DMS 273 treated with DMSO at 0.1 percent for 48 hours (cell line): ENCODE data around the gene VPREB3.

Experiments used
- DNase-seq: peaks from one replicate; lab custom pipeline; 2025; lab: John Stamatoyannopoulos, UW

VPREB3 gene, protein sequence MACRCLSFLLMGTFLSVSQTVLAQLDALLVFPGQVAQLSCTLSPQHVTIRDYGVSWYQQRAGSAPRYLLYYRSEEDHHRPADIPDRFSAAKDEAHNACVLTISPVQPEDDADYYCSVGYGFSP

GRCh38 chr22:23754220-23754919, at the start of gene VPREB3:
TSS of gene VPREB3 (minus strand) at chr22:23754425. CDS start at chr22:23754363, 62 bp downstream.
- DNase-seq: no peak

GRCh38 chr22:23803001-23803819, 49.0 kb upstream of the VPREB3 start:
- no peak for DNase-seq

- no peak for DNase-seq
These were observed 47.7 kb upstream of the VPREB3 start for GRCh38 chr22:23801886-23802377.

- DNase-seq: no peak
These were observed 47.1 kb upstream of the VPREB3 start for GRCh38 chr22:23801238-23801821.

DNA sequence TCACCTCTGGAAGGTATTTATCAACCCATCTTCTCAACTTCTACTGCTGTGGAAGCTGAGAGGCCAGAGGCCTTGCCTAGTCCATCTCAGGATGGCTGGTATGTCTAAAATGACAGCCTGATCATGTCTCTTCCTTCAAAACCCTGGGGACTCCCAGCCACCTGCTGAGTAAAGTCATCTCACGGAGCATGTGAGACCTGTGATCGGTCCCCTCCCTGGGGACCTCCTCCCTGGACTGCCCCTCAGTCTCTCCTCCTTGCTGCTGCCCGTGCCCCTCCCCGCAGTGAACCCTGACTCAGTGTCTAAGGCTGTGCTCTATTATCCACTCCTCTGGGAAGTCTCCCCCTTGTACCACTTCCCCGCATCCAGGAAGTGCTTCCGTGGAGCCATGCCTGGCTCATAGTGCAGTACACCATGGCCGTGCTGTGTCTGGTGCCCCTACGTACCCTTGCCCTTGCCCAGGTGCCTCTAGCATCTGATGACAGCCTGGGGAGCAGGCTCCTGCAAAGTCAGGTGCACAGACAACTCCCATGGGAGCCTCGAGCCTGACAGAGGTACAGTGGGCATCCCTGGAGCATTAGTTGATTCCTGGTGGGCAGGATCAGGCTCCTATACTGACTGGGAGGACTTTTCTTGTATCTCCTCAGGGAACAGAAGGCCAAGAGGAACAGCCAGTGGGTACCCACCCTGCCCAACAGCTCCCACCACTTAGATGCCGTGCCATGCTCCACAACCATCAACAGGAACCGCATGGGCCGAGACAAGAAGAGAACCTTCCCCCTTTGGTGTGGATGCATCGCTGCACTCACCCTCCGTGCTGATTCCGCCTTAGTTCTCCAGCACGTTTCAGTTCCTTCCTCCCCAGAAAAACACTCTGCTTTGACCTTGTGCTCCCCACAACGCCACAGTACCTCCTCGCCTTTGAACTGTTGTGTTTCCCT, 46.3 kb upstream of the VPREB3 start:
- no peak for DNase-seq

GRCh38 chr22:23796461-23796860, 42.2 kb upstream of the VPREB3 start:
- DNase-seq: no peak

DNA sequence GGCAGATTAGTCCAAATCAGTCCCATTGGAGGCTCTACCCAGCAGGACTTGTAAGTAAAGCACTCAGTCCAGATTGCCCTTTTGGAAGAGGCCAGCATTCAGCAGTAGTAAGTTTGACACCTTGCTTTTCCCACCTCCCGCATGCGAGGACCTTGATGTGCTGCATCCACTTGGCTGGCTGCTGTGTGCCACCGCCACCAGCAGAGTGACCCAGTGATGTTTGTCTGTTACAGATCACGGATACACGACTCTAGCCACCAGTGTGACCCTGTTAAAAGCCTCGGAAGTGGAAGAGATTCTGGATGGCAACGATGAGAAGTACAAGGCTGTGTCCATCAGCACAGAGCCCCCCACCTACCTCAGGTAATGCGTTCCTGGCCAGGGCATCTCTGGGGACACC, 39.1 kb upstream of the VPREB3 start:
- DNase-seq: no peak

DNA sequence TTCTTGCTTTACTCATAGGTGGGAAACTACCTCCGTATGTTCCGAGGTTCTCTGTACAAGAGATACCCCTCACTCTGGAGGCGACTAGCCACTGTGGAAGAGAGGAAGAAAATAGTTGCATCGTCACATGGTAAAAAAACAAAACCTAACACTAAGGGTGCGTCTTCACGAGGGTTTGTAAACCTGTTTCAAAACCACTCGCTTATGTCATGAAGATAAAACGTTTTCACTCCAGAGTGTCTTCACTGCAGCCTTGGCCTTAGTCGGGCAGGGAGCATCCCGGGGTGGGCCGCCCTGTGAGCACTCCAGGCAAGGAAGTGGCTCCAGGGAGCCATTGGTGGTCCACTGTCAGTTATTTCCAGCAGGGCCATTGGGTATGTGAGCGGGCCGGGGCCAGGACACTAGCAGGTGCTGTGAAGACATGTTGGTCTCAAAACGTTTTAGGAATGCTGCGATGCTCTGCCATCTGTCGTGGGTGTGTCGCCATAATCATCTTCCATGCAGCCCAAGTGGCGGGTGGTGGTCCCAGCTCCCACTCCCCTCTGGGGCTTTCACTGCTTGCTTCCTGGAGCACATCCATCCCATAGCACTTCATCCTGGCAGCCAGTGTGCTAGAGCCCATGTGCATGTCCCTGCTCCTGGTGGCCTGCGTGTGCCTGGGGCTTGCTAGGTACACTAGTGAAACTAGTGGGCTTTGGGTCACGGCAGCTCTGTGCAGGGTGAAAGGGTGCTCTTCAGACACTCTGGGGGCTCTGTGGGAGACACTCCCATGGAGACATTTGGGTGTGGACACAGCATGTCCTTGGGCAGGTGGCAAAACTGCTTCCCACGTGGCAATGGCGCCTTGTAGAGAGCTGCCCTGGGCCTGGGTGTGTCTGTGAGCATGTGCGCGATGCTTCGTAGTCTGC, 37.8 kb upstream of the VPREB3 start:
- DNase-seq: no peak

GRCh38 chr22:23790819-23791737, 36.9 kb upstream of the VPREB3 start:
- no peak for DNase-seq

DNA sequence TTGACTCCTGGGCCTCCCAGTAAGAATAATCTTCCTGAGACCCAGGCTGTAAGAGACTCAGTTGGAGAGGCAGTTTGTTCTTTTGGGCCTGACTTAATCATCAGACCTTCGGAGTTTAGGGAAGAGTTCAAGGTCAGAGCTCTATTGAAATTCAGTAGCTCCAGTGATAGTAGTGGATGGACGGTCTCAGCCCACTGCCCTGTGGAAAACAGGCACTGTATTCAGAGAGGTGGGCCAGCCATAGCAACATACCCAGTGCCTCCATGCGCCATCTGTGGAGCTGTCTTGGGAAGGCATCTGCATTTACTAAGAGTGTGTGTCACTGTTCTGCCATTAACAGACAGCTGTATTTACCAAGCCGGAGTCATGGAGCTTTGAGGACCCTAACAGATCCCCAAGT, 35.4 kb upstream of the VPREB3 start:
- DNase-seq: no peak

DNA sequence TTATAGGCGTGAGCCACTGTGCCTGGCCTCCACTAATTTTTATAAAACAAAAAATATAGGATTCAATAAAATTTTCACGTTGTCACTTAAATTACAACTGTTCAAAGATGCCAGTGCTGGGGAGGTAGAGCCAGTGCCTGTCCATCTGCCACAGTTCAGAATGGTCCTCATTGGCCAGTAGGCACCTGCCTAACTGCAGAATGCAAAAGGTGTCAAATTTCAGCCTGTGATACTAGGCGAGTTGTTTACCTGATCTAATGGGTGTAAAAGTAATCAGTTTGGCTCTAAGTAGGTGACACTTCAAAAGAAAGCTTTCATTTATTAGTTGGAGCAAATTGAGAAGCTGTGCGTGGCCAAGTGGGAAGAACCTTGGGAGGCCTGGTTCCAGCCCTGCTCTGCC, 34.9 kb upstream of the VPREB3 start:
- no peak for DNase-seq

DNA sequence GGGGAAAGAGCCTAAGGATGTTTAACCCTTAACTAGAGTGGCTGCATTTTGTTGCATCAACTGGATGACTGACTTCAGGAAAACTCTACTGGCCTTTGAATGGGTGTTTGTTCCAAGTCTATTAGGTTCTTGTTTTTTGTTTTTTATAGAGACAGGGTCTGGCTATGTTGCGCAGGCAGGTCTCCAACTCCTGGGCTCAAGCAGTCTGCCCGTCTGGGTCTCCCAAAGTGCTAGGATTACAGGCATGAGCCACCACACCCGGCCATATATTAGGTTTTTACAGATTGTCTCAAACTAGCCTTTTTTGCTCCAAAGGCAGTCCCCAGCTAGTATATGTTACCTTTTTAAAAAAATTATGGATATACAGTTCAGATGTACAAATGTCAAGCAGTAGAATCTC, 33.7 kb upstream of the VPREB3 start:
- DNase-seq: no peak

DNA sequence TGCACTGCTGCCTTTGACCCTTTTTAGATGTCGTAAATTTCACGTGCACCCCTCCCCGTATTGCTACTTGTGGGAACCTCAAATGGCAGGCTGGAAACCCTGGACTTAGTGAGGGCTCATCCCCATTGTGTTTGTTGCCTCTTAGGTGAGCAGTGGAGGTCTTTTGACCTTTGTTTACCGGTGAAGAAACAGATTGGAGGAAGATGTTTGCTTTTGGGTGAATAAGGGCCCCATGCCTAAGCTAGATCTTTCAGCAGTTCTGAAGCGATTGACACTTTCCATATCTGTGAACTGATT, 33.3 kb upstream of the VPREB3 start:
- no peak for DNase-seq

- DNase-seq: peak; percentile 47
These were observed 32.8 kb upstream of the VPREB3 start, which contains the start of gene SMARCB1 for GRCh38 chr22:23786752-23787599. TSS of gene SMARCB1 (plus strand) at chr22:23786966. CDS start at chr22:23787170, 204 bp downstream.

GRCh38 chr22:23786261-23786710, 32.1 kb upstream of the VPREB3 start:
- DNase-seq: no peak

DNA sequence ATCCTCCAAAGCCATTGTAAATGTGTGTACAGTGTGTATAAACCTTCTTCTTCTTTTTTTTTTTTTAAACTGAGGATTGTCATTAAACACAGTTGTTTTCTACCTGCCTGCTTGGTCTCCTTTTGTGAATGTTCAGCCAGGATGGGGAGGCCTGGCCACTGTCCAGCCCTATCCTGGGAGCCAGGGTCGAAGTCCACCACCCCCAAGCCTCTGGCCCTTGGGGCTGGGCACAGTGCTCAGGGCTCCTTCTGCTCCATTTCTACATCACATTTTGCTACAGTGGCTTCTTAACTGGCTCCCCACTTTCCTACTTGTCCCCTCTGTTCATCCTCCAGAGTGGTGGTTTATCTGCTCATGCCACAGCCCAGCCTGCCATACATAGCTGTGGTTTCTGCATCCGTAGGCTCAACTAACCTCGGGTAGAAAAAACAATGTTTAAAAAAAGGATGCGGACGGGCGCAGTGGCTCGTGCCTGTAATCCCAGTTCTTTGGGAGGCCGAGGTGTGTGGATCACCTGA, 30.0 kb upstream of the VPREB3 start:
- no peak for DNase-seq

GRCh38 chr22:23783265-23784150, 29.3 kb upstream of the VPREB3 start:
- no peak for DNase-seq
